Choroid plexus epithelial cell (primary cell): Measurements from ENCODE around the gene ARL15.
A peak's percentile ranks its signal among the peaks of the same experiment; 100 is the strongest.

ENCODE experiments used
- DNase-seq: peaks from one replicate; pipeline ENCODE4 v3.0.0-alpha.2; 2010; ENCODE audit warnings: low read depth
- H3K4me3 ChIP-seq: 2 replicates; pipeline ENCODE4 v1.5.1; 2011; ENCODE audit warnings: low read depth, mild to moderate bottlenecking, control low read depth, low read length, moderate library complexity
- TF ChIP-seq, protein P1 (sequence below): conservative IDR thresholded peaks from 2 replicates; pipeline ENCODE4 v1.5.1; 2011; ENCODE audit warnings: low read depth, mild to moderate bottlenecking, control low read depth, inconsistent platforms, low read length, moderate library complexity

Gene ARL15

DNA sequence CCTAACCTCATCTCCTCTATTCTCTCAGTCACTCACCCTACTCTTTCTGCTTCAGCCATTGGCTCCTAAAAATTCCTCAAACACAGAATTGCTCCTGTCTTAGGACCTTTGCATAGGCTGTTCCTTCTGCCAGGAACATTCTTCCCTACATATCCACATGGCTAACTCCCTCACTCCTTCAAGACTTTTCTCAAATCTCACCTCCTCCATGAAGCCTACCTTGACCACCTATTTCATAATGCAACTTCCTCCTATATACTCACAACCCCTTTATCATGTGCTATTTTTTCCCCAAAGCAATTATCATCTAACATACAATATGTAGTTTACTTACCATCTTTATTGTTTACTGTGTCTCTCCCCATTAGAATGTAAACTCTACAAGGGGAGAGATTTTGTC is 45.8 kb downstream of the ARL15 start:
- no peak for DNase-seq
- TF ChIP-seq, protein P1, sequence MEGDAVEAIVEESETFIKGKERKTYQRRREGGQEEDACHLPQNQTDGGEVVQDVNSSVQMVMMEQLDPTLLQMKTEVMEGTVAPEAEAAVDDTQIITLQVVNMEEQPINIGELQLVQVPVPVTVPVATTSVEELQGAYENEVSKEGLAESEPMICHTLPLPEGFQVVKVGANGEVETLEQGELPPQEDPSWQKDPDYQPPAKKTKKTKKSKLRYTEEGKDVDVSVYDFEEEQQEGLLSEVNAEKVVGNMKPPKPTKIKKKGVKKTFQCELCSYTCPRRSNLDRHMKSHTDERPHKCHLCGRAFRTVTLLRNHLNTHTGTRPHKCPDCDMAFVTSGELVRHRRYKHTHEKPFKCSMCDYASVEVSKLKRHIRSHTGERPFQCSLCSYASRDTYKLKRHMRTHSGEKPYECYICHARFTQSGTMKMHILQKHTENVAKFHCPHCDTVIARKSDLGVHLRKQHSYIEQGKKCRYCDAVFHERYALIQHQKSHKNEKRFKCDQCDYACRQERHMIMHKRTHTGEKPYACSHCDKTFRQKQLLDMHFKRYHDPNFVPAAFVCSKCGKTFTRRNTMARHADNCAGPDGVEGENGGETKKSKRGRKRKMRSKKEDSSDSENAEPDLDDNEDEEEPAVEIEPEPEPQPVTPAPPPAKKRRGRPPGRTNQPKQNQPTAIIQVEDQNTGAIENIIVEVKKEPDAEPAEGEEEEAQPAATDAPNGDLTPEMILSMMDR: no peak
- H3K4me3 ChIP-seq: no peak overlapping the region

DNA sequence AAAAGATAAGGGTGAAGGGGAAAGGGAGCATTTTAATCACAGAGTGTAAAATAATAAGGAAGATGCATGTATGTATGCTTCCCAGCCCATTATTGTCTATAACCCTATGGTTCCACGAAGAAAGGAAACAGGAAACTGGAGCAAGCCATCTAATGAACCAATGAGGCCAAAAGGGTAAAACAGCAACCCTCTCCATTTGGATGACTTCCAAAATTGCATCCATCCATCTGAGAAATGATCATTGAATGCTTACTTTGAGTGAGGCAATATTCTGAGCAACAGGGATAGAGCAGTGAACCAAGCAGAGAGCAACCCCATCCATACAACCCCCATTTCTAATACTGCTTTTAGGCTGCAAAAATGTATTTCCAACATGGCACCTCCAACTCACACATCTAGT is 46.9 kb downstream of the ARL15 start:
- no peak overlapping the region for H3K4me3 ChIP-seq
- DNase-seq: peak; percentile 26
- TF ChIP-seq, protein P1: no peak

DNA sequence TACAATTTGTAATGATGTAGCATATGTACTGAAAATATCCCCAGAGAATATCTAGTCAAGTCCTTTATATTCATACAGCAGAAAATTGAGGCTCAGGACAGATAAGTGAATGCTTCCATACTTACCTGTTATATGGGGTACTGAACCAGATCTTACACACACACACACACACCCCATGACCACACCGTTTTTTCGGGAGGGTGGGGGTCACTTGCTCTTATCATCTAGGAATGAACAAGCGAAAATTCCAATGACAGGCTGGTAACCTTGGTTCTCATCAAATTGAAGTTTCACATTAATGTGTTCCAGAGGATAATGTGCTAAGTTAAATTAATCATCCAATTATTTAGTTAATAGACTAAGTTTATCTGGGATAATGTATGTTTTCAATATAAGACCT is 48.8 kb downstream of the ARL15 start:
- no peak for DNase-seq
- H3K4me3 ChIP-seq: no peak overlapping the region
- TF ChIP-seq, protein P1: no peak

DNA sequence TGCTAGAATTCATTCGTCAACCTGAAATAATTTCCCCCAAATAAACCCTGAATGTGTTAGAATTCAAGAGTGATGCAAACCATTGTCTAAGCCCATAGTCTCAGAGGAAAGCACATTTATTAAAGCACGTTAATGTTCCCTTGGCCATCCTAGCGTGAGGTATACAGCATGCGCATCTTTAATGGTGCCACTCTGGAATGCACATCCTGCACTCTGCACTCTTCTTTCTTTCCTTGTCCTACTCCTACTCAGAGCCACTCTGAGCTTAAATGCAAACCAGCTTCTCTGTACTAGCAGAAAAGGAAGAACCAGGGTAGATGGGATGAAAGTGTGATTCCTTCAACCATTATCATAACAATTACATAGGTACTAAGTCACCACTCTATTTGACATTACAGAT is 50.4 kb downstream of the ARL15 start:
- no peak overlapping the region for H3K4me3 ChIP-seq
- TF ChIP-seq, protein P1: no peak
- DNase-seq: no peak

DNA sequence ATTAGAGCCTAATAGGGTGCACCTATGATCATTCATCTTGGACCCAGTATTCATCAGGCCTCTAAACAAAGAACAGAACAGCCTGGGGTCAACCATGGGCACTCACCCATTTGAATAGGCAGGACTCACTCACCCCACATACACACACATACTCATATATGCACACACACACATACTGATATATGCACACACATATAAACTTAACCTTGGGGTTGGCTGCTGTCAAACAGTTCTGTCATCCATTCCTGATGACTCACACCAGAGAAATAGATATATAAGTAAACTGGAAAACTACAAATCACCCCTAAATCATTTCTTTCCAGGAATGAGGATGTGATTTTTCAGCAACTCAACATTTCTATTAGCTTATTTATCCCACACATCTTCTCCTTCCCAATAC is 51.3 kb downstream of the ARL15 start:
- peak; percentile 21 for DNase-seq
- TF ChIP-seq, protein P1: no peak
- no peak overlapping the region for H3K4me3 ChIP-seq

DNA sequence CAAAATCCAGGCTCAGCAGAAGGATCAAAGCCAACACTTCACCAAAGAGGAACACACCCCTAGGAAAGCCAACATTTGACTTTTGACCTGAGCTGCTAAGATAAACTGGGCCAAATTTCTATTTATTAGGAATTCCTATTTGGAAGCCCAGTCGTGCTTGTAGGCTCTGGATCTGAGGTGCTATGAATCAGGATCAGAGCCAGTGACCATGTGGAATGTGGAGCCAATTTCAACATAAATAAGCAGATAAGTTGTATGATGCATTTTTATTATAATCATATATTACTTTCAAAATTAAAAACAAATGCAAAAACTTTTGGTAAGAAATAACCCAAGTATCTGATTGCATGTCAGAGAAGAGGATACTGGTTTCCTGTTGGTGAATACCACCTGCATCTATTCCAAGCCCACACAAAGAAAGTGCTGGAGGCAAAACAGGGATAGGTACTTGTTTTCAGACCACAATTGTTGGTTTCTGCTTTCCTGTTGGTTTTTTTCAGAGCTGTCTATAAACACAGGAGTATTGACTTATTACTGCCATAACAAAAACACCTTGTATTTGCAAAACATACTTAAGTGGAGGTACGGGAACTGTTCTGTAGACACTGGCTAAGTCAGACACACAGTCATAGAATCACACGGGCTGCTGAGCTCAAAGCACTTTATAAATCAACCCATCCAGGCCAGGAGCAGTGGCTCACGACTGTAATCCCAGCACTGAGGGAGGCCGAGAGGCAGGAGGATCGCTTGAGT is 52.8 kb downstream of the ARL15 start:
- H3K4me3 ChIP-seq: no peak overlapping the region
- no peak for DNase-seq
- TF ChIP-seq, protein P1: no peak
